Esophagus squamous epithelium (tissue), 5 donors: Measurements from ENCODE around the gene PALD1. TPM values are rescaled to one million over a fixed set of nuclear protein-coding genes. Genes with fewer than 3 reads are reported as not detected.

Source experiments
- DNase-seq: peaks from one replicate; lab custom pipeline; 2025; lab: John Stamatoyannopoulos, UW
- H3K27ac ChIP-seq, 4 donors: fragments of 200-600 bp; sonication (generic); one replicate each; pipeline ENCODE4 v1.5.1; 2016 to 2019; ENCODE audit warnings: mild to moderate bottlenecking in 1 of 4
- H3K27me3 ChIP-seq, 4 donors: fragments of 200-600 bp; sonication (generic); 1 replicate in 3 of 4; 2 replicates in 1 of 4; pipeline versions ENCODE4 v1.5.1 to v1.6.0; 2017 to 2021; ENCODE audit warnings: antibody characterized with exemption in 1 of 4
- H3K36me3 ChIP-seq, 3 donors: fragments of 200-600 bp; sonication (generic); one replicate each; pipeline ENCODE4 v1.5.1; 2016 to 2019
- H3K4me1 ChIP-seq, 3 donors: fragments of 200-600 bp; sonication (generic); one replicate each; pipeline ENCODE4 v1.5.1; 2017 to 2019
- H3K4me3 ChIP-seq, 4 donors: fragments of 200-600 bp; sonication (generic); 1 replicate in 3 of 4; 2 replicates in 1 of 4; pipeline ENCODE4 v1.5.1; 2016 to 2019; ENCODE audit warnings: mild to moderate bottlenecking in 2 of 4, moderate library complexity in 1 of 4
- H3K9me3 ChIP-seq, 3 donors: fragments of 200-600 bp; sonication (generic); one replicate each; pipeline ENCODE4 v1.5.1; 2016 to 2019
- POLR2A ChIP-seq, 4 donors: fragments of 450-650 bp; IDR thresholded peaks; one replicate each; pipeline ENCODE4 v1.6.1; 2017; ENCODE audit warnings: antibody characterized with exemption in 4 of 4, mild to moderate bottlenecking in 4 of 4, moderate library complexity in 3 of 4
- WGBS, 2 donors: methylation state at CpG; one replicate each; pipeline ENCODE4 v1.1.5; 2018; 5-methylcytosine and 5-hydroxymethylcytosine counted together
- intact Hi-C: fragments of 100-400 bp; cut with DNase I; formaldehyde crosslinking; loops from one replicate; pipeline ENCODE4 v1.15.0; 2022
- total RNA-seq, 4 donors: library from RNA; depleted of rRNA; stranded (reverse); fragments of >200 nt; gene quantifications; one replicate each; pipeline ENCODE4 v1.1.0, GENCODE V29; 2016
- TF ChIP-seq, protein P1 (sequence below), 6 experiments: fragments of 450-650 bp in 4 of 6; fragments of 200-600 bp in 2 of 6; sonication (generic) in 2 of 6; IDR thresholded peaks; one replicate each; pipeline ENCODE4 v1.5.1; 2016 to 2019; ENCODE audit warnings: antibody characterized with exemption in 6 of 6, mild to moderate bottlenecking in 4 of 6, moderate library complexity in 4 of 6
- donor health status: DM: yes; HTN: yes; CAD: no.

The PALD1 gene
- total RNA-seq, 4 donors from 2014 or later = 2.6 to 11.3 (median 4.5) TPM

DNA sequence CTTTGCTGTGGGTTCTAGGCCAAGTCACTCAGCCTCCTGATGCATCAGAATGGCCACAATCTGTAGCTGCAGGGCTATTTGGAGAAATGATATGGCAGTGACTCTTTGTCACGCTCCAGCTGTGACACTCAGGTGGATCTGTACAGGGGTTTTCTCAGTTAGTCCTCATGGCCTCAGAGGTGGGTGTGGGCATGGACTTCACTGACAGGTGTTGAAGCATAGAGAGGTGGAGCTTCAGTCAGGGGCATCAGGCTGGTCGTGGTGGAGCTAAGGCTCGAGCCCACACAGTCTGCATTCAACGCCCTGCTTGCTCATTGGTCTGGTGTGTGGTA lies 21.2 kb downstream of the PALD1 start:
- intact Hi-C loops = no loop called here
- H3K4me1 ChIP-seq = peaks cover 4 to 50% (median 11%) of the 10 kb centered on the region in 3 donors
- peak overlapping the region in 3 of 4 donors; percentile 59 to 69 (median 66) for H3K27ac ChIP-seq
- DNase-seq = no peak
- H3K9me3 ChIP-seq = no peaks in the 10 kb centered on the region
- no peaks in the 10 kb centered on the region for H3K36me3 ChIP-seq
- no peak overlapping the region for H3K4me3 ChIP-seq
- 52 to 69% methylated on average over 4 of the region's 4 CpGs for WGBS, 2 donors
- TF ChIP-seq, protein P1, sequence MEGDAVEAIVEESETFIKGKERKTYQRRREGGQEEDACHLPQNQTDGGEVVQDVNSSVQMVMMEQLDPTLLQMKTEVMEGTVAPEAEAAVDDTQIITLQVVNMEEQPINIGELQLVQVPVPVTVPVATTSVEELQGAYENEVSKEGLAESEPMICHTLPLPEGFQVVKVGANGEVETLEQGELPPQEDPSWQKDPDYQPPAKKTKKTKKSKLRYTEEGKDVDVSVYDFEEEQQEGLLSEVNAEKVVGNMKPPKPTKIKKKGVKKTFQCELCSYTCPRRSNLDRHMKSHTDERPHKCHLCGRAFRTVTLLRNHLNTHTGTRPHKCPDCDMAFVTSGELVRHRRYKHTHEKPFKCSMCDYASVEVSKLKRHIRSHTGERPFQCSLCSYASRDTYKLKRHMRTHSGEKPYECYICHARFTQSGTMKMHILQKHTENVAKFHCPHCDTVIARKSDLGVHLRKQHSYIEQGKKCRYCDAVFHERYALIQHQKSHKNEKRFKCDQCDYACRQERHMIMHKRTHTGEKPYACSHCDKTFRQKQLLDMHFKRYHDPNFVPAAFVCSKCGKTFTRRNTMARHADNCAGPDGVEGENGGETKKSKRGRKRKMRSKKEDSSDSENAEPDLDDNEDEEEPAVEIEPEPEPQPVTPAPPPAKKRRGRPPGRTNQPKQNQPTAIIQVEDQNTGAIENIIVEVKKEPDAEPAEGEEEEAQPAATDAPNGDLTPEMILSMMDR (IDR thresholded peaks at IDR 0.05) = no peak
- no peak for TF ChIP-seq POLR2A (IDR thresholded peaks at IDR 0.05)
- no peaks in the 10 kb centered on the region for H3K27me3 ChIP-seq

DNA sequence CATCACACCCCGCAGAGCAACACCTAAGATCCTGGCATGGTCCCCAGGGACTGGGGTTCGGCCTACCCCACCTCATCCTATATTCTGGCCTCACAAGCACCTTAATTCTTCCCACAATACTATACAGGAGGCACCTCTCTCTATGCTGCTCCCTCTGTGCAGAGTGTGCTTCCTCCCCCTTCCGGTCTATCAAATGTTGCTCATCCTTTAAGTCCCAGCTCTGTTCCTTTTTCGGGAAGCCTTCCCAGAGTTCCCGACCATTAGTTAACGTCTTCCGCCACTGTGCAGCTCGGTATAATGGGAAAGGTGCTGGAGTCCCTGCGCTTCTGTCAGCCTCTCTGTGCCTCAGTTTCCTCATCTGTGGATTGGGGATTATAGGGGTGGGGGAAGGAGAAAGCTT lies 21.8 kb downstream of the PALD1 start:
- intact Hi-C loops = no loop called here
- 83 to 88% methylated on average over 3 to 7 of the region's 9 CpGs for WGBS, 2 donors
- peak overlapping the region in 2 of 4 donors; percentile 66 to 69 for H3K27ac ChIP-seq

DNA sequence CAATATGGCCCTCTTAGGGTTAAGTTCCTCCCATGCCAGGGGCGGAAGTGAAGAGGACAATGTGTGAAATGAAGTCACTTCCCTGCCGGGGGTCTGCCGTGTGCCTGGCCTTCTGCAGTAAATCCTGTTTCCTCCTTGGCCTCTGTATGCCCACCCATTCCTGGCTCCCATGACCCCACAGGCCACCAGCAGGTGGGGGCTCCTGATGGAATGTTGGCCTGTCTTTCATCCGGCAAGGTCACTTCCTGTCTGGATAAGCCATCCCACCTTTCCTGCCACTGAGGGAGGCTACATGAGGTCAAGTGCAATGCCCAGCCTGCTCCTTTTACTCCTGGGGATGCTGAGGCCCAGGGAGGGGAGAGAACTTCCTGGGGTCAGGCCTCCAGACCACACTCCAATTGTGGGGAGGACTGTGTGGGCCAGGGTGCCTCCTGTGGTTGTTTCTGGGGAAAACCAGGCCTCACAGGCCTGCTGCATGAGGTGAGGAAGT lies 22.3 kb downstream of the PALD1 start:
- H3K4me1 ChIP-seq = peaks cover 4 to 41% (median 11%) of the 10 kb centered on the region in 3 donors
- H3K4me3 ChIP-seq = no peak overlapping the region
- no peaks in the 10 kb centered on the region for H3K36me3 ChIP-seq
- peak overlapping the region in 2 of 4 donors; percentile 66 to 69 for H3K27ac ChIP-seq
- WGBS, 2 donors = 62 to 73% methylated on average over 3 to 4 of the region's 4 CpGs
- H3K9me3 ChIP-seq = no peaks in the 10 kb centered on the region
- H3K27me3 ChIP-seq = no peaks in the 10 kb centered on the region
- TF ChIP-seq, protein P1 (IDR thresholded peaks at IDR 0.05) = no peak
- no peak for TF ChIP-seq POLR2A (IDR thresholded peaks at IDR 0.05)
- intact Hi-C loops = no loop called here
- DNase-seq = no peak

More for the DNA sequence above, 21.8 kb downstream of the PALD1 start:
- H3K36me3 ChIP-seq = no peaks in the 10 kb centered on the region
- H3K27me3 ChIP-seq = no peaks in the 10 kb centered on the region
- no peak for DNase-seq
- TF ChIP-seq POLR2A (IDR thresholded peaks at IDR 0.05) = no peak
- TF ChIP-seq, protein P1 (IDR thresholded peaks at IDR 0.05) = no peak
- H3K4me3 ChIP-seq = no peak overlapping the region
- H3K9me3 ChIP-seq = no peaks in the 10 kb centered on the region
- H3K4me1 ChIP-seq = peaks cover 4 to 44% (median 11%) of the 10 kb centered on the region in 3 donors

DNA sequence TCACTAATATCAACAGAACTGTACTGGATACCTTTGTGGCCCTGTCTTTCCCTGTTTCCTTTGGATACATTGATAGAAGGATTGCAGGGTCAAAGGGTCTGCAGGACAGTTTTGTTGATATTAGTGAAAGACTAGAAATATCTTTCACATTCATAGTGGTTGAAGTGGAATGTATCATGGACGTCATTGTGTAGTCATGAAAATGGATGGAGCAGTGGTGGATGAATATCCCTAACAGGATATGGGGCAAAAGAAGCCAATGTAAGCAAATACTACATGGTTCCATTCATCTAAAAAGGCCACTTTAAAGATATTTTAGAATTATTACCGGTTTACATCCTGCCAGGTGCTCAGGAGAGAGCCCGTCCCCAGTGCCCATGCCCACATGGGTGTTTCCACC lies 23.8 kb downstream of the PALD1 start:
- WGBS, 2 donors = 89 to 100% methylated on average over 3 of the region's 3 CpGs
- no peak for TF ChIP-seq POLR2A (IDR thresholded peaks at IDR 0.05)
- TF ChIP-seq, protein P1 (IDR thresholded peaks at IDR 0.05) = no peak
- Histone ChIP-seq H3K36me3 (no peaks in the 10 kb centered on the region), H3K27ac (no peak overlapping the region), H3K4me1 (peaks cover 4 to 41% (median 11%) of the 10 kb centered on the region in 3 donors), H3K27me3 (no peaks in the 10 kb centered on the region), H3K9me3 (no peaks in the 10 kb centered on the region), H3K4me3 (no peak overlapping the region)
- no peak for DNase-seq
- intact Hi-C loops = no loop called here

DNA sequence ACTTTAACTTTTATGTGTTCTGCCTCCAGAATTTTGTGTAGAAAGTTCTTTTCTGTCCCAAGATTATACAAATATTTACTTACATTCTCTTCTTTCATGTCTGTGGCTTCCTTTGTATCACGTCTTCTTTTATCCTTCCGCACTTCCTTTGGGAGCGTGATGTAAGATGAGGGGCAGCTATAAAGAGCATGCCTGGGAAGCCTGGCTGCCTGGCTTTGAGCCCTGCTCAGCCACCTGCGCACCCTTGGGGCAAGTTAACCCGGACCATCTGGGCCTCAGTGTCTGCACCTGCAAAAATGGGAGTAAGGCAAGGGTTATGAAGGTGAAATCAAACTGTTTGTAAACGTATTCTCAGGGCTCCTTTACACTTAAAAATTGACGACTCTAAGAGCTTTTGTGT lies 25.2 kb downstream of the PALD1 start:
- no peak for DNase-seq
- H3K9me3 ChIP-seq = no peaks in the 10 kb centered on the region
- H3K4me1 ChIP-seq = peaks cover 4 to 49% (median 21%) of the 10 kb centered on the region in 3 donors
- H3K27ac ChIP-seq = peak overlapping the region in 1 of 4 donors; percentile 0
- intact Hi-C loops = no loop called here
- no peak for TF ChIP-seq POLR2A (IDR thresholded peaks at IDR 0.05)
- TF ChIP-seq, protein P1 (IDR thresholded peaks at IDR 0.05) = no peak
- no peaks in the 10 kb centered on the region for H3K36me3 ChIP-seq
- no peak overlapping the region for H3K4me3 ChIP-seq
- WGBS, 2 donors = 36 to 49% methylated on average over 7 of the region's 7 CpGs
- H3K27me3 ChIP-seq = no peaks in the 10 kb centered on the region
